ENCODE results near the gene MRPL24. TPM values are rescaled to one million over a fixed set of nuclear protein-coding genes. Genes with fewer than 3 reads are reported as not detected.

The MRPL24 gene
- total and polyA plus RNA-seq, 4 donors: 26.7 to 120 (median 79.5) TPM

DNA sequence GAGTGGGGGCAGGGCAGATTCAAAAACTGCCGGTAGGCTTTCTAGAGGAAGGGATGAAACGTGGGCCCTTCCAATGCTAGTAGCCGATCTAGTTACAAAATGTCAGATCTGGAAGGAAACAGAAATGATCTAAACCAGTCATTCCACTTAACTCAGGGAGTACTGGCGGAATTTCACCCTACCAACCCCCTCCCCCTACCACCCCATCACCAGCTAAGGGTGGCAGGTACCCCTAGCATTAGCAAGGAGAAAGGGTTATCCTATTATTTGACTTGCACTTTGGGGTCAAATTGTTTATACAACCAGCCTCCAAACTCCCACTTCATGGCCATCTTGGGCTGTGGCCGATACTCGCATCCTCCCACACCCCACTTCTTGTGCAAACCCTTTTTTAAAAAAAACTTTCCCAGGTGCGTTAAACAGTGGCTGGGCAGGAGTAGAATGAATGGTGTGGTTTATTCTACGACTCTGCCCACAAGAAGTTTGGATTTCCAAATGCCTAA is 644 bp upstream of the MRPL24 start:
- no peak overlapping the region for H3K9ac ChIP-seq (ENCODE audit: insufficient read depth in 1 of 2, low read length in 2 of 2)
- ATAC-seq (ENCODE audit: insufficient read depth, low FRiP score): no peak
- TF ChIP-seq, protein P1, sequence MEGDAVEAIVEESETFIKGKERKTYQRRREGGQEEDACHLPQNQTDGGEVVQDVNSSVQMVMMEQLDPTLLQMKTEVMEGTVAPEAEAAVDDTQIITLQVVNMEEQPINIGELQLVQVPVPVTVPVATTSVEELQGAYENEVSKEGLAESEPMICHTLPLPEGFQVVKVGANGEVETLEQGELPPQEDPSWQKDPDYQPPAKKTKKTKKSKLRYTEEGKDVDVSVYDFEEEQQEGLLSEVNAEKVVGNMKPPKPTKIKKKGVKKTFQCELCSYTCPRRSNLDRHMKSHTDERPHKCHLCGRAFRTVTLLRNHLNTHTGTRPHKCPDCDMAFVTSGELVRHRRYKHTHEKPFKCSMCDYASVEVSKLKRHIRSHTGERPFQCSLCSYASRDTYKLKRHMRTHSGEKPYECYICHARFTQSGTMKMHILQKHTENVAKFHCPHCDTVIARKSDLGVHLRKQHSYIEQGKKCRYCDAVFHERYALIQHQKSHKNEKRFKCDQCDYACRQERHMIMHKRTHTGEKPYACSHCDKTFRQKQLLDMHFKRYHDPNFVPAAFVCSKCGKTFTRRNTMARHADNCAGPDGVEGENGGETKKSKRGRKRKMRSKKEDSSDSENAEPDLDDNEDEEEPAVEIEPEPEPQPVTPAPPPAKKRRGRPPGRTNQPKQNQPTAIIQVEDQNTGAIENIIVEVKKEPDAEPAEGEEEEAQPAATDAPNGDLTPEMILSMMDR (IDR thresholded peaks at IDR 0.05; ENCODE audit: control extremely low read depth, extremely low read depth): no peak
- 34 to 40% methylated on average over 8 of the region's 8 CpGs for WGBS, 2 donors
- H3K4me1 ChIP-seq (ENCODE audit: control insufficient read depth in 5 of 5, insufficient read depth in 5 of 5, low read length in 5 of 5): peaks cover 0 to 20% (median 2%) of the 10 kb centered on the region in 5 donors
- DNase-seq: no peak
- no peaks in the 10 kb centered on the region for H3K9me3 ChIP-seq (ENCODE audit: control insufficient read depth in 4 of 4, insufficient read depth in 3 of 4, low read length in 3 of 4)
- no peaks in the 10 kb centered on the region for H3K27me3 ChIP-seq (ENCODE audit: control insufficient read depth in 3 of 3, insufficient read depth in 3 of 3, low read length in 2 of 3)
- H3K4me3 ChIP-seq: no peak overlapping the region
- peak overlapping the region; percentile 71 to 89 for H3K27ac ChIP-seq (ENCODE audit: low read depth in 1 of 2, low read length in 1 of 2)
- peaks cover 4 to 36% (median 18%) of the 10 kb centered on the region in 4 donors for H3K36me3 ChIP-seq (ENCODE audit: control insufficient read depth in 4 of 4, insufficient read depth in 4 of 4, low read length in 4 of 4)

DNA sequence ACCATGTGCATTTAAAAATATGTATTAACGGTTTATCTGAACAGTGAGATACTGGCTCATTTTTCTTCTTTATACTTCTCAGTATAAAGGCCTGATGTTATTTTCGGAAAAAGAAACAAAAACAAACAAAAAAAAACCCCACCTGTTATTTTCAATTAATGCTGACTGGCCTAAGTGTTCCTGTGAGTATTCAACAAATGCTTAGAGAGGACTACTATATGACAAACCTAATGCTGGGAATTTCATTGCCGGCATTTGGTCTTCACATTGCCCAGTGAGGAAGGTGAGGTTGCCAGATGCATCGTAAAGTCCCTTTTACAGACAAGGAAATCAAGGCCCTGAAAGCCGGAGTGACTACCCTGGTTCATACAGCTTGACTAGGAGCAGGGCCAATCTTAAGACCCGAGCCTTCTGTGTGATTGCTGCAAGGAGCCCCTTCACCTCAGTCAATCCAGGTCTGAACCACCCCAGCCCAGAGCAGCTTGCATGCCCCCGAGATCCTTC is 599 bp downstream of the MRPL24 start:
- Histone ChIP-seq H3K27me3 (ENCODE audit: control insufficient read depth in 3 of 3, insufficient read depth in 3 of 3, low read length in 2 of 3) (no peaks in the 10 kb centered on the region), H3K9ac (ENCODE audit: insufficient read depth in 1 of 2, low read length in 2 of 2) (peak overlapping the region in 1 of 2 donors; percentile 36), H3K9me3 (ENCODE audit: control insufficient read depth in 4 of 4, insufficient read depth in 3 of 4, low read length in 3 of 4) (no peaks in the 10 kb centered on the region), H3K27ac (ENCODE audit: low read depth in 1 of 2, low read length in 1 of 2) (peak overlapping the region; percentile 22 to 40), H3K36me3 (ENCODE audit: control insufficient read depth in 4 of 4, insufficient read depth in 4 of 4, low read length in 4 of 4) (peaks cover 4 to 38% (median 15%) of the 10 kb centered on the region in 4 donors), H3K4me1 (ENCODE audit: control insufficient read depth in 5 of 5, insufficient read depth in 5 of 5, low read length in 5 of 5) (peaks cover 0 to 15% (median 0%) of the 10 kb centered on the region in 5 donors), H3K4me3 (peak overlapping the region; percentile 61)
- DNase-seq (peak in 1 of 3 donors; percentile 24), ATAC-seq (ENCODE audit: insufficient read depth, low FRiP score) (peak; percentile 0)
- WGBS, 2 donors: 22 to 23% methylated on average over 7 of the region's 7 CpGs
- TF ChIP-seq, protein P1 (IDR thresholded peaks at IDR 0.05; ENCODE audit: control extremely low read depth, extremely low read depth): no peak

DNA sequence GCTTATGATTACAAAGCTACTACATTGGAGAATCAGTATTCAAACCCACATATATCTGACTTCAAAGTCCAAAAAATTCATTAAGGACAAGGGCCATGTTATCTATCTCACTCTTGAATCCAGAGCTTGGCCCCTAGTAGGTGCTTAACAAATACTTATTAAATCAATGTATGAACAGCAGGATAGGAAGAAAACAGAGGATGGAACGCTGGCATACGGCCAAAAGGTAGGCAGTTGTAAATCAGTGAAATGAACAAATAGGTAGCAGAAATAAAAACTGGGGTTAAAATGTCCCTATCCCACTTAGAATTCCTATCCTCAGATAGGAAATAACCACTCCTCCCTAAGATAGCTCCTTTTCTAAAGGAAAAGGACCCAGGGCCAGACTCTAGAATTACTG is 2.0 kb downstream of the MRPL24 start:
- TF ChIP-seq, protein P1 (IDR thresholded peaks at IDR 0.05; ENCODE audit: control extremely low read depth, extremely low read depth): no peak
- Histone ChIP-seq H3K27ac (ENCODE audit: low read depth in 1 of 2, low read length in 1 of 2) (no peak overlapping the region), H3K9me3 (ENCODE audit: control insufficient read depth in 4 of 4, insufficient read depth in 3 of 4, low read length in 3 of 4) (no peaks in the 10 kb centered on the region), H3K36me3 (ENCODE audit: control insufficient read depth in 4 of 4, insufficient read depth in 4 of 4, low read length in 4 of 4) (peaks cover 3 to 33% (median 11%) of the 10 kb centered on the region in 4 donors), H3K4me1 (ENCODE audit: control insufficient read depth in 5 of 5, insufficient read depth in 5 of 5, low read length in 5 of 5) (peaks cover 0 to 15% (median 0%) of the 10 kb centered on the region in 5 donors), H3K27me3 (ENCODE audit: control insufficient read depth in 3 of 3, insufficient read depth in 3 of 3, low read length in 2 of 3) (no peaks in the 10 kb centered on the region), H3K4me3 (no peak overlapping the region), H3K9ac (ENCODE audit: insufficient read depth in 1 of 2, low read length in 2 of 2) (no peak overlapping the region)
- DNase-seq (no peak), ATAC-seq (ENCODE audit: insufficient read depth, low FRiP score) (no peak)
- 86 to 94% methylated on average over 2 of the region's 2 CpGs for WGBS, 2 donors
